Measurements from ENCODE around the gene BGLAP. TPM values are rescaled to one million over a fixed set of nuclear protein-coding genes. Genes with fewer than 3 reads are reported as not detected.
A peak's percentile ranks its signal among the peaks of the same experiment; 100 is the strongest.

Gene BGLAP
- polyA plus RNA-seq, 1 experiment: 0.12 TPM

DNA sequence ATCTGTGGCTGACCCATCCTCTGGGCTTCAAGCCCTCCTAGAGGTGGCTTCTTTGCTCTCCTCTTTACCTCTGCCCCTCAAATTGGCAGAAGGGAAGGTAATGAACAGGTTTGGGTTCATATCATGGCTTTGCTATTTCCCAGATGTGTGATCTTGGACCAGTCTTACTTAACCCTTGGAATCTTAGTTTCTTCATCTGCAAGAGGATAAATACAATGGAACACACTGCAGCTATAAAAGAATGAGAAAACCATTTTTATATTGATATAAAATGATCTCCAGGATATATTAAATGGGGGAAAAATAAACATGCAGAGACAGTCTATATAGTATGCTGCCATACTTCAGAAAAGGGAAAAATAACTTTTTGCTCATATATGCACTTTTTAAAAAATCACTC is 47.9 kb downstream of the BGLAP start:
- CTCF ChIA-PET: no interaction called here

DNA sequence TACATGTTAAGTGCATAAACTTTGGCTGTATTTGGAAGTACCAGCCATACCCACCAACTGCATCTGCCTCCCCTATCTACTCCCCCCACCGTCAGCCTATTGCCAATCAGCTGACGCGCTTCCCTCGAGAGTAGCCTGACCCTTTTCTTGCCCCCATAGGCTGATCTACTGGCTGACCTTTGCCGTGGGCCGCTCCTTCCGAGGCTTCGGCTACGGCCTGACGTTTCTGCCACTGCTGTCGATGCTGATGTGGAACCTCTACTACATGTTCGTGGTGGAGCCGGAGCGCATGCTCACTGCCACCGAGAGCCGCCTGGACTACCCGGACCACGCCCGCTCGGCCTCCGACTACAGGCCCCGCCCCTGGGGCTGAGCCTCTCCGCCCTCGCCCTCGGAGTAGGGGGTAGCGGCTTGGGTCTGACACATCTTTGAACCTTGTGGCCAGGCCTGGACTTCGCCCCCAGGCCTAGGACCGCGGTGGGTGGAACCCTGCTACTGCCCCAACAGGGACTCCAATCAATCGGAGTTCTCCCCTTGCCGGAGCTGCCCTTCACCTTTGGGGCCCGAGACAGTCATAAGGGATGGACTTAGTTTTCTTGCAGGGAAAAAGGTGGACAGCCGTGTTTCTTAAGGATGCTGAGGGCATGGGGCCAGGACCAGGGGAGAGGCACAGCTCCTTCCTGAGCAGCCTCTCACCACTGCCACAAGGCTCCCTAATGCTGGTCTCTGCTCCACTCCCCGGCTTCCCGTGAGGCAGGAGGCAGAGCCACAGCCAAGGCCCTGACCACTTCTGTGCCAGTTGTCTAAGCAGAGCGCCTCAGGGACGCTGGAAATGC is 49.5 kb downstream of the BGLAP start:
- Histone ChIP-seq H3K27me3 (ENCODE audit: control insufficient read depth, insufficient read depth, low read length) (no peaks in the 10 kb centered on the region), H3K9me3 (ENCODE audit: control insufficient read depth, insufficient read depth, low read length) (no peaks in the 10 kb centered on the region), H3K27ac (ENCODE audit: low read depth, low read length) (peak overlapping the region; percentile 39), H3K4me3 (ENCODE audit: low read depth, low read length) (peak overlapping the region; percentile 68)
- peak; percentile 50 for DNase-seq (ENCODE audit: low read depth, low spot score)
- POLR2A ChIA-PET: interaction anchor here (0.6 to 1.4 kb wide), 4 partner anchors 9 to 266 kb away, joined by 3 to 6 read pairs (median 4); partner anchors contain the start of gene SMG5
- CTCF ChIA-PET: interaction anchor here (1.2 kb wide), 1 partner anchor 28 kb away, joined by 4 read pairs; no protein-coding TSS in a partner anchor
- TF ChIP-seq, protein P1, sequence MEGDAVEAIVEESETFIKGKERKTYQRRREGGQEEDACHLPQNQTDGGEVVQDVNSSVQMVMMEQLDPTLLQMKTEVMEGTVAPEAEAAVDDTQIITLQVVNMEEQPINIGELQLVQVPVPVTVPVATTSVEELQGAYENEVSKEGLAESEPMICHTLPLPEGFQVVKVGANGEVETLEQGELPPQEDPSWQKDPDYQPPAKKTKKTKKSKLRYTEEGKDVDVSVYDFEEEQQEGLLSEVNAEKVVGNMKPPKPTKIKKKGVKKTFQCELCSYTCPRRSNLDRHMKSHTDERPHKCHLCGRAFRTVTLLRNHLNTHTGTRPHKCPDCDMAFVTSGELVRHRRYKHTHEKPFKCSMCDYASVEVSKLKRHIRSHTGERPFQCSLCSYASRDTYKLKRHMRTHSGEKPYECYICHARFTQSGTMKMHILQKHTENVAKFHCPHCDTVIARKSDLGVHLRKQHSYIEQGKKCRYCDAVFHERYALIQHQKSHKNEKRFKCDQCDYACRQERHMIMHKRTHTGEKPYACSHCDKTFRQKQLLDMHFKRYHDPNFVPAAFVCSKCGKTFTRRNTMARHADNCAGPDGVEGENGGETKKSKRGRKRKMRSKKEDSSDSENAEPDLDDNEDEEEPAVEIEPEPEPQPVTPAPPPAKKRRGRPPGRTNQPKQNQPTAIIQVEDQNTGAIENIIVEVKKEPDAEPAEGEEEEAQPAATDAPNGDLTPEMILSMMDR (IDR thresholded peaks at IDR 0.05; ENCODE audit: low read depth, low read length): no peak

More for the DNA sequence above, 47.9 kb downstream of the BGLAP start:
- Histone ChIP-seq H3K4me3 (ENCODE audit: low read depth, low read length) (no peak overlapping the region), H3K9me3 (ENCODE audit: control insufficient read depth, insufficient read depth, low read length) (no peaks in the 10 kb centered on the region), H3K27me3 (ENCODE audit: control insufficient read depth, insufficient read depth, low read length) (no peaks in the 10 kb centered on the region), H3K27ac (ENCODE audit: low read depth, low read length) (no peak overlapping the region)
- POLR2A ChIA-PET: no interaction called here
- DNase-seq (ENCODE audit: low read depth, low spot score): no peak
- TF ChIP-seq, protein P1 (IDR thresholded peaks at IDR 0.05; ENCODE audit: low read depth, low read length): no peak

Small RNAs within 50 kb of the gene (small RNA-seq; reads per million reads assigned to genes)
- gene RF00568 (ENCODE audit: insufficient read length, low read depth): not detected

Other genes starting within 250 kb of the BGLAP start
- gene SSR2, start 221.2 kb upstream of the BGLAP start, polyA plus RNA-seq (2011; rRNA removed): 867 and 961 TPM in 2 replicates
- 22.7 and 23.2 TPM in 2 replicates for gene UBQLN4, start 188.4 kb upstream of the BGLAP start, polyA plus RNA-seq (2011; rRNA removed)
- gene LAMTOR2, start 187.4 kb upstream of the BGLAP start, polyA plus RNA-seq (2011; rRNA removed): 42.4 and 60.4 TPM in 2 replicates
- gene RAB25, start 181.0 kb upstream of the BGLAP start, polyA plus RNA-seq (2011; rRNA removed): not detected in 2 replicates
- gene MEX3A, start 159.7 kb upstream of the BGLAP start, polyA plus RNA-seq (2011; rRNA removed): 11.8 and 14.6 TPM in 2 replicates
- gene LMNA, start 127.5 kb upstream of the BGLAP start, polyA plus RNA-seq (2011; rRNA removed): 365 and 382 TPM in 2 replicates
- gene SEMA4A, start 88.6 kb upstream of the BGLAP start, polyA plus RNA-seq (2011; rRNA removed): 0.58 and 0.60 TPM in 2 replicates
- 24.1 TPM in 2 replicates for gene SLC25A44, start 48.1 kb upstream of the BGLAP start, polyA plus RNA-seq (2011; rRNA removed)
- 43.5 and 53.3 TPM in 2 replicates for gene PMF1, start 29.2 kb upstream of the BGLAP start, polyA plus RNA-seq (2011; rRNA removed)
- gene PAQR6, start 5.9 kb downstream of the BGLAP start, polyA plus RNA-seq (2011; rRNA removed): 0.20 and 0.26 TPM in 2 replicates
- gene SMG5, start 40.6 kb downstream of the BGLAP start, polyA plus RNA-seq (2011; rRNA removed): 20.8 and 27.8 TPM in 2 replicates
- 1.6 and 1.8 TPM in 2 replicates for gene TMEM79, start 42.1 kb downstream of the BGLAP start, polyA plus RNA-seq (2011; rRNA removed)
- gene GLMP, start 53.5 kb downstream of the BGLAP start, polyA plus RNA-seq (2011; rRNA removed): 25.5 and 36.4 TPM in 2 replicates
- not detected in 2 replicates for gene VHLL, start 57.1 kb downstream of the BGLAP start, polyA plus RNA-seq (2011; rRNA removed)
- gene CCT3, start 96.1 kb downstream of the BGLAP start, polyA plus RNA-seq (2011; rRNA removed): 314 and 359 TPM in 2 replicates
- gene TSACC, start 96.3 kb downstream of the BGLAP start, polyA plus RNA-seq (2011; rRNA removed): 0.27 and 0.48 TPM in 2 replicates
- not detected in 2 replicates for gene RHBG, start 127.0 kb downstream of the BGLAP start, polyA plus RNA-seq (2011; rRNA removed)

Measured in AG04450 (cell line).